H9 (cell line): ENCODE measurements around the gene NRXN3. TPM values are rescaled to one million over a fixed set of nuclear protein-coding genes. Genes with fewer than 3 reads are reported as not detected.

ENCODE experiments used
- DNase-seq: peaks from one replicate; pipeline ENCODE4 v3.0.0-alpha.2; 2017
- H2AFZ ChIP-seq: one replicate; pipeline ENCODE4 v1.6.1; 2013; ENCODE audit warnings: mild to moderate bottlenecking, low read length, control low read depth, moderate library complexity
- H2AK5ac ChIP-seq: 2 replicates; pipeline ENCODE4 v1.6.1; 2013; ENCODE audit warnings: low read length, control low read depth, mixed read lengths; ENCODE audit not compliant: insufficient read length
- H2BK120ac ChIP-seq: one replicate; pipeline ENCODE4 v1.6.1; 2013; ENCODE audit warnings: low read depth, mild to moderate bottlenecking, low read length, control low read depth, inconsistent platforms; ENCODE audit not compliant: poor library complexity, severe bottlenecking
- H2BK12ac ChIP-seq: 2 replicates; pipeline ENCODE4 v1.6.1; 2013; ENCODE audit warnings: low read length, control low read depth, mixed read lengths, low read depth; ENCODE audit not compliant: insufficient read length
- H2BK15ac ChIP-seq: 2 replicates; pipeline ENCODE4 v1.6.1; 2013; ENCODE audit warnings: low read depth, low read length, control low read depth
- H2BK20ac ChIP-seq: one replicate; pipeline ENCODE4 v1.6.1; 2013; ENCODE audit warnings: low read depth, mild to moderate bottlenecking, low read length, control low read depth, inconsistent platforms; ENCODE audit not compliant: poor library complexity, severe bottlenecking
- H2BK5ac ChIP-seq: 2 replicates; pipeline ENCODE4 v1.6.1; 2013; ENCODE audit warnings: low read length, control low read depth, mixed read lengths; ENCODE audit not compliant: insufficient read length
- H3K14ac ChIP-seq: 2 replicates; pipeline ENCODE4 v1.6.1; 2013; ENCODE audit warnings: low read length, control low read depth; ENCODE audit not compliant: insufficient read depth
- H3K18ac ChIP-seq: 2 replicates; pipeline ENCODE4 v1.6.1; 2013; ENCODE audit warnings: low read depth, mild to moderate bottlenecking, mixed read lengths, low read length, control low read depth; ENCODE audit not compliant: insufficient read length
- H3K23ac ChIP-seq: 2 replicates; pipeline ENCODE4 v1.6.1; 2013; ENCODE audit warnings: low read length, control low read depth, mixed read lengths, low read depth; ENCODE audit not compliant: insufficient read length
- H3K23me2 ChIP-seq: 2 replicates; pipeline ENCODE4 v1.6.1; 2013; ENCODE audit warnings: low read depth, mild to moderate bottlenecking, mixed read lengths, low read length, control low read depth; ENCODE audit not compliant: insufficient read length, poor library complexity, severe bottlenecking
- H3K27ac ChIP-seq: 2 replicates; pipeline ENCODE4 v1.5.1; 2013; ENCODE audit warnings: low read length, control low read depth, mixed read lengths, low read depth; ENCODE audit not compliant: insufficient read length
- H3K27me3 ChIP-seq: 2 replicates; pipeline ENCODE4 v1.6.1; 2013; ENCODE audit warnings: low read length, control low read depth, inconsistent platforms; ENCODE audit not compliant: insufficient read depth
- H3K4ac ChIP-seq: 2 replicates; pipeline ENCODE4 v1.6.1; 2013; ENCODE audit warnings: low read depth, mild to moderate bottlenecking, control low read depth, inconsistent platforms, low read length, moderate library complexity
- H3K4me1 ChIP-seq: 2 replicates; pipeline ENCODE4 v1.6.1; 2013; ENCODE audit warnings: low read length, control low read depth, inconsistent platforms; ENCODE audit not compliant: insufficient read depth
- H3K4me2 ChIP-seq: 2 replicates; pipeline ENCODE4 v1.6.1; 2013; ENCODE audit warnings: low read length, control low read depth, mixed read lengths; ENCODE audit not compliant: insufficient read length, insufficient read depth
- H3K56ac ChIP-seq: 2 replicates; pipeline ENCODE4 v1.6.1; 2013; ENCODE audit warnings: low read depth, mild to moderate bottlenecking, mixed read lengths, low read length, control low read depth; ENCODE audit not compliant: insufficient read length
- H3K79me1 ChIP-seq: 2 replicates; pipeline ENCODE4 v1.6.1; 2013; ENCODE audit warnings: low read depth, mild to moderate bottlenecking, moderate library complexity, low read length, control low read depth, inconsistent platforms; ENCODE audit not compliant: insufficient read depth, poor library complexity, severe bottlenecking
- H3K79me2 ChIP-seq: 2 replicates; pipeline ENCODE4 v1.6.1; 2013; ENCODE audit warnings: low read length, control low read depth, inconsistent platforms; ENCODE audit not compliant: insufficient read depth
- H3K9ac ChIP-seq: 2 replicates; pipeline ENCODE4 v1.6.1; 2013; ENCODE audit warnings: low read length, control low read depth, mixed read lengths; ENCODE audit not compliant: insufficient read length; ENCODE audit errors: extremely low read depth
- H3K9me3 ChIP-seq: one replicate; pipeline ENCODE4 v1.6.1; 2013; ENCODE audit warnings: low read depth, low read length, inconsistent platforms; ENCODE audit not compliant: control insufficient read depth
- H3T11ph ChIP-seq: one replicate; pipeline ENCODE4 v1.6.1; 2013; ENCODE audit warnings: mild to moderate bottlenecking, low read length, control low read depth, inconsistent platforms
- H4K20me1 ChIP-seq: one replicate; pipeline ENCODE4 v1.6.1; 2013; ENCODE audit not compliant: control insufficient read depth, insufficient read length, insufficient read depth
- H4K5ac ChIP-seq: 2 replicates; pipeline ENCODE4 v1.6.1; 2013; ENCODE audit warnings: low read depth, mild to moderate bottlenecking, mixed read lengths, low read length, control low read depth; ENCODE audit not compliant: insufficient read length
- H4K8ac ChIP-seq: replicated peaks from 2 replicates; pipeline ENCODE4 v1.6.1; 2013; ENCODE audit warnings: low read length, control low read depth, mixed read lengths, low read depth; ENCODE audit not compliant: insufficient read length
- H4K91ac ChIP-seq: 2 replicates; pipeline ENCODE4 v1.6.1; 2013; ENCODE audit warnings: low read depth, mild to moderate bottlenecking, moderate library complexity, mixed read lengths, low read length, control low read depth; ENCODE audit not compliant: insufficient read length
- H3K27ac Mint-ChIP-seq, 3 experiments: 2 replicates in 2 of 3; 3 replicates in 1 of 3; pipeline ENCODE4 v1.8.0; 2020 to 2021; ENCODE audit warnings: mixed read lengths in 3 of 3, mild to moderate bottlenecking in 1 of 3, moderate library complexity in 1 of 3
- H3K27me3 Mint-ChIP-seq: 2 replicates; pipeline ENCODE4 v1.8.0; 2021; ENCODE audit warnings: low read depth, mild to moderate bottlenecking, moderate library complexity, mixed read lengths
- H3K36me3 Mint-ChIP-seq, 3 experiments: 2 replicates in 2 of 3; 3 replicates in 1 of 3; pipeline ENCODE4 v1.8.0; 2020 to 2021; ENCODE audit warnings: low read depth in 3 of 3, mixed read lengths in 3 of 3; ENCODE audit not compliant: insufficient read depth in 1 of 3
- H3K4me1 Mint-ChIP-seq, 2 experiments: 2 replicates each; pipeline ENCODE4 v1.8.0; 2020; ENCODE audit warnings: mixed read lengths in 2 of 2
- H3K4me3 Mint-ChIP-seq, 2 experiments: 2 replicates in 1 of 2; 3 replicates in 1 of 2; pipeline ENCODE4 v1.8.0; 2020 to 2021; ENCODE audit warnings: mild to moderate bottlenecking in 2 of 2, mixed read lengths in 2 of 2, moderate library complexity in 1 of 2
- H3K9me3 Mint-ChIP-seq, 2 experiments: 2 replicates in 1 of 2; 3 replicates in 1 of 2; pipeline ENCODE4 v1.8.0; 2020; ENCODE audit warnings: mild to moderate bottlenecking in 2 of 2, mixed read lengths in 2 of 2, moderate library complexity in 1 of 2
- CTCF ChIP-seq: fragments of 200-600 bp; sonication (generic); conservative IDR thresholded peaks from 3 replicates; pipeline ENCODE4 v1.8.0; 2021; ENCODE audit warnings: antibody characterized with exemption, mild to moderate bottlenecking
- whole genome bisulfite sequencing: extraction: QIAGEN DNeasy Blood & Tissue Kit; methylation state at CpG from one replicate; pipeline ENCODE4 v1.1.7; 2013; ENCODE audit warnings: missing lambda C conversion rate, low lambda C conversion rate, mixed read lengths; ENCODE audit not compliant: insufficient read length; ENCODE audit errors: extremely low coverage; 5-methylcytosine and 5-hydroxymethylcytosine counted together
- total RNA-seq: library from RNA; stranded (reverse); gene quantifications from 2 replicates; pipeline ENCODE4 v1.2.1, GENCODE V29; 2021

NRXN3 gene
- total RNA-seq, 1 experiment from 2014 or later, result 1.8 TPM

GRCh38 chr14:79021766-79022165, 851.6 kb downstream of the NRXN3 start:
- no peaks in the 10 kb centered on the region for H3K23me2 ChIP-seq
- H3K4me2 ChIP-seq, result no peak overlapping the region
- no peak overlapping the region for H3T11ph ChIP-seq
- H3K4me1 Mint-ChIP-seq, result peaks cover 0 to 3% of the 10 kb centered on the region in 2 experiments; a peak in 1 of 4 replicates
- no peak overlapping the region for H2BK20ac ChIP-seq
- H4K5ac ChIP-seq, result no peak overlapping the region
- no CpG with 5 or more reads among the region's 1 CpG for WGBS
- H2BK12ac ChIP-seq, result no peak overlapping the region
- no peak overlapping the region for H2AFZ ChIP-seq
- H3K4ac ChIP-seq, result no peak overlapping the region
- no peak overlapping the region for H3K27ac Mint-ChIP-seq
- H3K27ac ChIP-seq, result no peak overlapping the region
- no peak overlapping the region for H3K9ac ChIP-seq
- peaks cover 16% of the 10 kb centered on the region for H3K27me3 Mint-ChIP-seq
- H3K9me3 ChIP-seq, result no peaks in the 10 kb centered on the region
- H3K23ac ChIP-seq, result no peak overlapping the region
- no peak overlapping the region for H3K18ac ChIP-seq
- H3K79me2 ChIP-seq, result no peaks in the 10 kb centered on the region
- DNase-seq, result no peak
- no peak overlapping the region for H4K91ac ChIP-seq
- no peak overlapping the region for H4K8ac ChIP-seq
- no peak overlapping the region for H2BK15ac ChIP-seq
- TF ChIP-seq CTCF, result no peak
- no peaks in the 10 kb centered on the region for H3K36me3 Mint-ChIP-seq
- no peaks in the 10 kb centered on the region for H3K4me1 ChIP-seq
- H3K14ac ChIP-seq, result no peak overlapping the region
- H3K27me3 ChIP-seq, result no peaks in the 10 kb centered on the region
- no peaks in the 10 kb centered on the region for H3K79me1 ChIP-seq
- H3K4me3 Mint-ChIP-seq, result no peak overlapping the region
- H2BK5ac ChIP-seq, result no peak overlapping the region
- no peaks in the 10 kb centered on the region for H4K20me1 ChIP-seq
- no peak overlapping the region for H2AK5ac ChIP-seq
- H3K56ac ChIP-seq, result no peak overlapping the region
- H3K9me3 Mint-ChIP-seq, result 0 out of 5 replicates have a peak, but pooled peaks cover 0 to 2% of the 10 kb centered on the region in 2 experiments
- no peak overlapping the region for H2BK120ac ChIP-seq
